ENCODE measurements around the gene EIF2S1.

DNA sequence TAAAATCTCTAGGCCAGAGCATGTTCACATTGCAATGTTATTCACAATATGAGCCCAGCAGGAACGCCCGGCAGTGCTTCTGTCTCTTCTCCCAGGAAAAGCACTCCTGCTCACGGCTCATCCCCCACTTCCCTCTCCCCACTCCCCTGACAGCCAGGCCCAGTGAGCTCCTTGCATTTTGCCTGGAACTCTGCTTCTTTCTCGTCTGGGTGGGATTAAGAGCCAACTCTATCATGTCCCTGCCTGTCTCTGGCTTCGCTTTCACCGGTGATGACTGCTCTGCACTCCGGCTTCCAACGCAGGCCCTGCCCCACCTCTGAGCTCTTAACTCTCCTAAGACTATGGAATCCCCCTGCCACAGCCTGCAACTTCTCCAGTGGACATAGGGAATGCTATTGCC is 49.3 kb downstream of the EIF2S1 start:
- TF ChIP-seq, protein P1, sequence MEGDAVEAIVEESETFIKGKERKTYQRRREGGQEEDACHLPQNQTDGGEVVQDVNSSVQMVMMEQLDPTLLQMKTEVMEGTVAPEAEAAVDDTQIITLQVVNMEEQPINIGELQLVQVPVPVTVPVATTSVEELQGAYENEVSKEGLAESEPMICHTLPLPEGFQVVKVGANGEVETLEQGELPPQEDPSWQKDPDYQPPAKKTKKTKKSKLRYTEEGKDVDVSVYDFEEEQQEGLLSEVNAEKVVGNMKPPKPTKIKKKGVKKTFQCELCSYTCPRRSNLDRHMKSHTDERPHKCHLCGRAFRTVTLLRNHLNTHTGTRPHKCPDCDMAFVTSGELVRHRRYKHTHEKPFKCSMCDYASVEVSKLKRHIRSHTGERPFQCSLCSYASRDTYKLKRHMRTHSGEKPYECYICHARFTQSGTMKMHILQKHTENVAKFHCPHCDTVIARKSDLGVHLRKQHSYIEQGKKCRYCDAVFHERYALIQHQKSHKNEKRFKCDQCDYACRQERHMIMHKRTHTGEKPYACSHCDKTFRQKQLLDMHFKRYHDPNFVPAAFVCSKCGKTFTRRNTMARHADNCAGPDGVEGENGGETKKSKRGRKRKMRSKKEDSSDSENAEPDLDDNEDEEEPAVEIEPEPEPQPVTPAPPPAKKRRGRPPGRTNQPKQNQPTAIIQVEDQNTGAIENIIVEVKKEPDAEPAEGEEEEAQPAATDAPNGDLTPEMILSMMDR (IDR thresholded peaks at IDR 0.05 in 8 of 11, conservative IDR thresholded peaks at IDR 0.05 in 3 of 11) = no peak
- TF ChIP-seq POLR2A (IDR thresholded peaks at IDR 0.05) = no peak

Data from spleen (tissue), 7 donors.